Activated CD8-positive, alpha-beta memory T cell treated with anti-CD3 and anti-CD28 coated beads, Interleukin-2, amount 10 ng/mL, durations not matched to agents 7 days and 5 days (primary cell): ENCODE results near the gene S100PBP. TPM values are rescaled to one million over a fixed set of nuclear protein-coding genes. Genes with fewer than 3 reads are reported as not detected.
A peak's percentile ranks its signal among the peaks of the same experiment; 100 is the strongest.

ENCODE experiments used
- ATAC-seq: fragments of 150-1000 bp; cut with Tn5 transposase; one replicate; pipeline ENCODE4 v1.10.0; 2021; ENCODE audit warnings: moderate library complexity
- CTCF ChIA-PET: fragments of 350-600 bp; sonication (Branson Sonifier 250); formaldehyde crosslinking; loops from one replicate; lab custom pipeline; 2021; ENCODE audit warnings: antibody characterized with exemption; lab: Charles Lee
- DNase-seq: peaks from one replicate; pipeline ENCODE4 v3.0.0-alpha.2; 2020
- H3K27ac Mint-ChIP-seq: one replicate; pipeline ENCODE4 v1.8.0; 2021; ENCODE audit warnings: mild to moderate bottlenecking, mixed read lengths
- H3K27me3 Mint-ChIP-seq: one replicate; pipeline ENCODE4 v1.8.0; 2021; ENCODE audit warnings: mixed read lengths
- H3K36me3 Mint-ChIP-seq: one replicate; pipeline ENCODE4 v1.8.0; 2021; ENCODE audit warnings: mild to moderate bottlenecking, mixed read lengths
- H3K4me1 Mint-ChIP-seq: one replicate; pipeline ENCODE4 v1.8.0; 2021; ENCODE audit warnings: mixed read lengths
- H3K4me3 Mint-ChIP-seq: one replicate; pipeline ENCODE4 v1.8.0; 2021; ENCODE audit warnings: mild to moderate bottlenecking, moderate library complexity, mixed read lengths
- H3K9me3 Mint-ChIP-seq: one replicate; pipeline ENCODE4 v1.8.0; 2022; ENCODE audit warnings: low read depth, mixed read lengths
- total RNA-seq, 2 experiments: library from RNA; stranded (reverse); gene quantifications; one replicate each; pipeline ENCODE4 v1.2.3, GENCODE V29; 2021

The S100PBP gene
- total RNA-seq, 2 experiments from 2014 or later = 85.3 to 102 TPM

- ATAC-seq = no peak
- Mint-ChIP-seq H3K27me3 (peaks cover 39% of the 10 kb centered on the region), H3K9me3 (no peaks in the 10 kb centered on the region), H3K27ac (no peak overlapping the region), H3K36me3 (no peaks in the 10 kb centered on the region), H3K4me3 (no peak overlapping the region), H3K4me1 (no peaks in the 10 kb centered on the region)
- CTCF ChIA-PET = interaction anchor here (1.8 to 1.9 kb wide), 2 partner anchors 10 to 13 kb away, joined by 4 to 8 read pairs; no protein-coding TSS in a partner anchor
- no peak for DNase-seq
These were observed 64.7 kb downstream of the S100PBP start for GRCh38 chr1:32881871-32882850.

- peaks cover 47% of the 10 kb centered on the region for H3K27me3 Mint-ChIP-seq
- DNase-seq (no peak), ATAC-seq (no peak)
- no peaks in the 10 kb centered on the region for H3K4me1 Mint-ChIP-seq
- no peaks in the 10 kb centered on the region for H3K9me3 Mint-ChIP-seq
- no peak overlapping the region for H3K27ac Mint-ChIP-seq
- H3K36me3 Mint-ChIP-seq = no peaks in the 10 kb centered on the region
- H3K4me3 Mint-ChIP-seq = no peak overlapping the region
- CTCF ChIA-PET = interaction anchor here (1.8 to 1.9 kb wide), 2 partner anchors 9 to 11 kb away, joined by 4 to 8 read pairs; no protein-coding TSS in a partner anchor
These were observed 66.0 kb downstream of the S100PBP start for GRCh38 chr1:32883338-32884031.

GRCh38 chr1:32884032-32884372 is 66.5 kb downstream of the S100PBP start:
- CTCF ChIA-PET = interaction anchor here (0.8 kb wide), 1 partner anchor 172 kb away, joined by 5 read pairs; no protein-coding TSS in a partner anchor

GRCh38 chr1:32884726-32885125 is 67.3 kb downstream of the S100PBP start:
- ATAC-seq (no peak), DNase-seq (no peak)
- H3K27ac Mint-ChIP-seq = no peak overlapping the region
- no peaks in the 10 kb centered on the region for H3K9me3 Mint-ChIP-seq
- no peaks in the 10 kb centered on the region for H3K4me1 Mint-ChIP-seq
- no peak overlapping the region for H3K4me3 Mint-ChIP-seq
- H3K36me3 Mint-ChIP-seq = no peaks in the 10 kb centered on the region
- H3K27me3 Mint-ChIP-seq = peaks cover 58% of the 10 kb centered on the region
- CTCF ChIA-PET = interaction anchor here (0.8 kb wide), 1 partner anchor 172 kb away, joined by 5 read pairs; no protein-coding TSS in a partner anchor

More at GRCh38 chr1:32884032-32884372, 66.5 kb downstream of the S100PBP start:
- Mint-ChIP-seq H3K27ac (no peak overlapping the region), H3K9me3 (no peaks in the 10 kb centered on the region), H3K4me3 (no peak overlapping the region), H3K36me3 (no peaks in the 10 kb centered on the region), H3K27me3 (peaks cover 51% of the 10 kb centered on the region), H3K4me1 (no peaks in the 10 kb centered on the region)
- DNase-seq (no peak), ATAC-seq (no peak)

GRCh38 chr1:32885676-32886003 is 68.2 kb downstream of the S100PBP start:
- H3K36me3 Mint-ChIP-seq = no peaks in the 10 kb centered on the region
- no peak overlapping the region for H3K4me3 Mint-ChIP-seq
- no peaks in the 10 kb centered on the region for H3K9me3 Mint-ChIP-seq
- DNase-seq = no peak
- no peak for ATAC-seq
- no peaks in the 10 kb centered on the region for H3K4me1 Mint-ChIP-seq
- no peak overlapping the region for H3K27ac Mint-ChIP-seq
- H3K27me3 Mint-ChIP-seq = peaks cover 66% of the 10 kb centered on the region
- CTCF ChIA-PET = interaction anchor here (1.2 to 1.8 kb wide), 2 partner anchors 9 to 173 kb away, joined by 3 to 7 read pairs; no protein-coding TSS in a partner anchor

- H3K27ac Mint-ChIP-seq = no peak within 1 kb of the TSS
- peak; percentile 88 for ATAC-seq
These were observed 68.8 kb downstream of the S100PBP start, which contains the start of gene HPCA for GRCh38 chr1:32886004-32886827. TSS of gene HPCA (plus strand) at chr1:32886491. CDS start at chr1:32888899, 2,408 bp downstream.

GRCh38 chr1:32886828-32887414 is 69.5 kb downstream of the S100PBP start:
- ATAC-seq (no peak), DNase-seq (no peak)
- CTCF ChIA-PET = interaction anchor here (1.1 to 1.8 kb wide), 5 partner anchors 10 to 194 kb away, joined by 3 to 7 read pairs (median 3); partner anchors contain the start of gene AZIN2
- no peaks in the 10 kb centered on the region for H3K4me1 Mint-ChIP-seq
- H3K36me3 Mint-ChIP-seq = no peaks in the 10 kb centered on the region
- no peak overlapping the region for H3K4me3 Mint-ChIP-seq
- H3K9me3 Mint-ChIP-seq = no peaks in the 10 kb centered on the region
- H3K27me3 Mint-ChIP-seq = peaks cover 72% of the 10 kb centered on the region
- H3K27ac Mint-ChIP-seq = no peak overlapping the region

More at GRCh38 chr1:32886004-32886827, 68.8 kb downstream of the S100PBP start, which contains the start of gene HPCA:
- H3K4me1 Mint-ChIP-seq = no peaks in the 10 kb centered on the region
- no peaks in the 10 kb centered on the region for H3K9me3 Mint-ChIP-seq
- no peak within 1 kb of the TSS for H3K4me3 Mint-ChIP-seq
- CTCF ChIA-PET = interaction anchor here (1.1 to 1.8 kb wide), 5 partner anchors 10 to 195 kb away, joined by 3 to 7 read pairs (median 3); partner anchors contain the start of gene AZIN2
- H3K36me3 Mint-ChIP-seq = no peaks in the 10 kb centered on the region
- DNase-seq = peak; percentile 62
- H3K27me3 Mint-ChIP-seq = peaks cover 67% of the 10 kb centered on the region

GRCh38 chr1:32887623-32888022 is 70.2 kb downstream of the S100PBP start:
- CTCF ChIA-PET = interaction anchor here (1.1 to 1.3 kb wide), 2 partner anchors 25 to 193 kb away, joined by 3 read pairs; partner anchors contain the start of gene AZIN2
- Mint-ChIP-seq H3K9me3 (no peaks in the 10 kb centered on the region), H3K36me3 (no peaks in the 10 kb centered on the region), H3K4me3 (no peak overlapping the region), H3K27ac (no peak overlapping the region), H3K27me3 (peaks cover 79% of the 10 kb centered on the region), H3K4me1 (no peaks in the 10 kb centered on the region)
- DNase-seq (no peak), ATAC-seq (no peak)

- no peaks in the 10 kb centered on the region for H3K9me3 Mint-ChIP-seq
These were observed 70.7 kb downstream of the S100PBP start for GRCh38 chr1:32888134-32888533.

GRCh38 chr1:32888677-32889420 is 71.4 kb downstream of the S100PBP start:
- Mint-ChIP-seq H3K27ac (no peak overlapping the region), H3K36me3 (no peaks in the 10 kb centered on the region), H3K9me3 (no peaks in the 10 kb centered on the region), H3K4me3 (no peak overlapping the region), H3K27me3 (peaks cover 76% of the 10 kb centered on the region), H3K4me1 (no peaks in the 10 kb centered on the region)
- ATAC-seq (no peak), DNase-seq (no peak)
- CTCF ChIA-PET = no interaction called here

More at GRCh38 chr1:32888134-32888533, 70.7 kb downstream of the S100PBP start:
- Mint-ChIP-seq H3K27me3 (peaks cover 81% of the 10 kb centered on the region), H3K27ac (no peak overlapping the region), H3K4me1 (no peaks in the 10 kb centered on the region), H3K36me3 (no peaks in the 10 kb centered on the region), H3K4me3 (no peak overlapping the region)
- CTCF ChIA-PET = no interaction called here
- ATAC-seq (no peak), DNase-seq (no peak)

GRCh38 chr1:32889731-32890278 is 72.4 kb downstream of the S100PBP start:
- Mint-ChIP-seq H3K4me3 (no peak overlapping the region), H3K4me1 (no peaks in the 10 kb centered on the region), H3K9me3 (no peaks in the 10 kb centered on the region), H3K27me3 (peaks cover 75% of the 10 kb centered on the region), H3K27ac (no peak overlapping the region), H3K36me3 (no peaks in the 10 kb centered on the region)
- CTCF ChIA-PET = interaction anchor here (1.3 to 1.6 kb wide), 2 partner anchors 69 to 206 kb away, joined by 3 read pairs; no protein-coding TSS in a partner anchor
- DNase-seq = no peak
- ATAC-seq = no peak
